Transverse colon (tissue), 4 donors: ENCODE results near the gene QDPR.

Experiments
- EP300 ChIP-seq: sonication (generic); formaldehyde crosslinking; IDR thresholded peaks from one replicate; pipeline ENCODE4 v1.6.1; 2017; ENCODE audit warnings: antibody characterized with exemption, low read depth
- POLR2A ChIP-seq: fragments of 450-650 bp; IDR thresholded peaks from one replicate; pipeline ENCODE4 v1.6.1; 2016; ENCODE audit warnings: antibody characterized with exemption, mild to moderate bottlenecking, moderate library complexity
- POLR2AphosphoS5 ChIP-seq, 3 donors: sonication (generic); formaldehyde crosslinking; IDR thresholded peaks; one replicate each; pipeline ENCODE4 v1.6.1; 2016; ENCODE audit warnings: antibody characterized with exemption in 3 of 3
- TF ChIP-seq, protein P1 (sequence below), 5 experiments: fragments of 200-600 bp in 3 of 5; fragments of 450-650 bp in 2 of 5; sonication (generic) in 3 of 5; IDR thresholded peaks; 1 replicate in 2 of 5; 2 replicates in 3 of 5; pipeline ENCODE4 v1.5.1; 2016 to 2017; ENCODE audit warnings: antibody characterized with exemption in 5 of 5, inconsistent platforms in 3 of 5, mild to moderate bottlenecking in 2 of 5, moderate library complexity in 1 of 5

DNA sequence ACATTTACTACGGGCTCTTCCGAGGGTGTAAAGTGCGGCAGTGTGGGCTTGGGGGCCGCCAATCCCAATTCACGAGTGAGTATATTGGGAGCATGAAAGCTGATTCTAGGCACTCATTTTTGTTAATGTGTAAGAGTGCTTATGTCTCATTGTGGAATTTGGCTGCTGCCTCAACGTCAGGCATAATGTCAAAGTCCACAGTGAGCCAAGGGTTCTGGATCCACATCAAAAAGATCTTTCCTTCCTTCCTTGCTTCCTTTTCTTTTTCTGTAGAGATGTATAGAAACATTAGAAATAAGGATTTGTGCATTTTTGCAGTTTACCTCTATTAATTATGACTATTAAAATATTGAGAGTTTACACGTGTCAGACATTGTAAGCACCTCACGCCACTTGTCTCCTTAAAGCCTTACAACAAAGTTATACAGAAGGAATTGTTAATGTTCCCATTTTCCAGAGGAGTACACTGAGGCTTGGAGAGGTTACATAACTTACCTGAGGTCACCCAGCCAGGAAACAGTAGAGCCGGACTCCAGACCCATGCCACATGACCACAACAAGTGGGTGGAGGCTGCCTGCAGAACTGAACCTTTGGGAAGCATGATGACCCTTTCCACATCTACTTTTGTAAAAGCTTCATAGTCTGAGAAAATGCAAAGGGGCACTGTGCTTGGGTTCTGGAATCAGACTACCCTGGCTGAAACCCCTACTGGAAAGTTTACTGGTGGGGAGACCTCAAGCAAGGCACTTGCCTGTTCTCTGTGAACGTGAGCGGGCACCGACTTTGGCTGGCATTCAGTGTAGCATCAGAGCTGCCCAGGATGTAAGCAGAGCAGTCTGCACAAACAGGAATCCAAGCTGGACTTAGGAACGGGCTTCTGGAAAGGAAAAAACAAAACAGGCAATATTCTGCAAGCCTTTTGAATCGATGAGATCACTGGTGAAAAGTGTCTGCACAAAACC lies 3.8 kb upstream of the QDPR start:
- TF ChIP-seq, protein P1, sequence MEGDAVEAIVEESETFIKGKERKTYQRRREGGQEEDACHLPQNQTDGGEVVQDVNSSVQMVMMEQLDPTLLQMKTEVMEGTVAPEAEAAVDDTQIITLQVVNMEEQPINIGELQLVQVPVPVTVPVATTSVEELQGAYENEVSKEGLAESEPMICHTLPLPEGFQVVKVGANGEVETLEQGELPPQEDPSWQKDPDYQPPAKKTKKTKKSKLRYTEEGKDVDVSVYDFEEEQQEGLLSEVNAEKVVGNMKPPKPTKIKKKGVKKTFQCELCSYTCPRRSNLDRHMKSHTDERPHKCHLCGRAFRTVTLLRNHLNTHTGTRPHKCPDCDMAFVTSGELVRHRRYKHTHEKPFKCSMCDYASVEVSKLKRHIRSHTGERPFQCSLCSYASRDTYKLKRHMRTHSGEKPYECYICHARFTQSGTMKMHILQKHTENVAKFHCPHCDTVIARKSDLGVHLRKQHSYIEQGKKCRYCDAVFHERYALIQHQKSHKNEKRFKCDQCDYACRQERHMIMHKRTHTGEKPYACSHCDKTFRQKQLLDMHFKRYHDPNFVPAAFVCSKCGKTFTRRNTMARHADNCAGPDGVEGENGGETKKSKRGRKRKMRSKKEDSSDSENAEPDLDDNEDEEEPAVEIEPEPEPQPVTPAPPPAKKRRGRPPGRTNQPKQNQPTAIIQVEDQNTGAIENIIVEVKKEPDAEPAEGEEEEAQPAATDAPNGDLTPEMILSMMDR (IDR thresholded peaks at IDR 0.05): no peak
- TF ChIP-seq POLR2A (no peak), POLR2AphosphoS5 (IDR thresholded peaks at IDR 0.05) (no peak), EP300 (no peak)
